Activated CD8-positive, alpha-beta T cell treated with anti-CD3 and anti-CD28 coated beads for 36 hours (primary cell): ENCODE results near the gene DZIP3. TPM values are rescaled to one million over a fixed set of nuclear protein-coding genes. Genes with fewer than 3 reads are reported as not detected.
"Not testable (repeated sequence)": the region's sequence is repeated elsewhere in the genome, so short reads cannot be mapped to it uniquely, and the experiment has no call there.

Source experiments
- ATAC-seq: fragments of 200-7000 bp; cut with Tn5 transposase; one replicate; pipeline ENCODE4 v1.10.0; 2021; ENCODE audit warnings: mild to moderate bottlenecking, moderate library complexity
- CTCF ChIA-PET: fragments of 350-600 bp; sonication (Branson Sonifier 250); formaldehyde crosslinking; loops from one replicate; lab custom pipeline; 2021; ENCODE audit warnings: antibody characterized with exemption; lab: Charles Lee
- POLR2A ChIA-PET: fragments of 350-600 bp; sonication (Branson Sonifier 250); formaldehyde crosslinking; loops from one replicate; lab custom pipeline; 2021; ENCODE audit warnings: antibody characterized with exemption; lab: Charles Lee
- DNase-seq: peaks from one replicate; pipeline ENCODE4 v3.0.0-alpha.2; 2020
- H3K27ac Mint-ChIP-seq: one replicate; pipeline ENCODE4 v1.8.0; 2021; ENCODE audit warnings: mild to moderate bottlenecking, mixed read lengths
- H3K27me3 Mint-ChIP-seq: one replicate; pipeline ENCODE4 v1.8.0; 2021; ENCODE audit warnings: mixed read lengths
- H3K36me3 Mint-ChIP-seq: one replicate; pipeline ENCODE4 v1.8.0; 2021; ENCODE audit warnings: low read depth, mixed read lengths
- H3K4me1 Mint-ChIP-seq: one replicate; pipeline ENCODE4 v1.8.0; 2021; ENCODE audit warnings: low read depth, mixed read lengths
- H3K4me3 Mint-ChIP-seq: one replicate; pipeline ENCODE4 v1.8.0; 2021; ENCODE audit warnings: mild to moderate bottlenecking, moderate library complexity, mixed read lengths
- H3K9me3 Mint-ChIP-seq: one replicate; pipeline ENCODE4 v1.8.0; 2021; ENCODE audit warnings: mixed read lengths
- CTCF ChIP-seq: fragments of 200-600 bp; IDR thresholded peaks from one replicate; pipeline ENCODE4 v1.8.0; 2022; ENCODE audit warnings: antibody characterized with exemption, mild to moderate bottlenecking
- intact Hi-C: fragments of 100-400 bp; cut with micrococcal nuclease; formaldehyde crosslinking; loops from one replicate; pipeline ENCODE4 v1.10.0; 2022
- total RNA-seq, 2 experiments: library from RNA; stranded (reverse); gene quantifications; one replicate each; pipeline ENCODE4 v1.2.3, GENCODE V29; 2021

The DZIP3 gene
- total RNA-seq, 2 experiments from 2014 or later, result 18.5 to 21.8 TPM

GRCh38 chr3:108620250-108620649 lies 30.7 kb downstream of the DZIP3 start:
- no peak for TF ChIP-seq CTCF
- no peaks in the 10 kb centered on the region for H3K27me3 Mint-ChIP-seq
- H3K4me3 Mint-ChIP-seq, result no peak overlapping the region
- CTCF ChIA-PET, result no interaction called here
- H3K9me3 Mint-ChIP-seq, result no peaks in the 10 kb centered on the region
- intact Hi-C loops, result no loop called here
- ATAC-seq (no peak), DNase-seq (no peak)
- H3K36me3 Mint-ChIP-seq, result peaks cover 16% of the 10 kb centered on the region
- no peaks in the 10 kb centered on the region for H3K4me1 Mint-ChIP-seq
- H3K27ac Mint-ChIP-seq, result no peak overlapping the region
- POLR2A ChIA-PET, result no interaction called here

- POLR2A ChIA-PET, result no interaction called here
- no peaks in the 10 kb centered on the region for H3K27me3 Mint-ChIP-seq
- H3K4me3 Mint-ChIP-seq, result no peak overlapping the region
- no peak for TF ChIP-seq CTCF
- H3K9me3 Mint-ChIP-seq, result no peaks in the 10 kb centered on the region
- intact Hi-C loops, result no loop called here
- no peaks in the 10 kb centered on the region for H3K4me1 Mint-ChIP-seq
- H3K27ac Mint-ChIP-seq, result no peak overlapping the region
- DNase-seq (no peak), ATAC-seq (no peak)
- CTCF ChIA-PET, result no interaction called here
- H3K36me3 Mint-ChIP-seq, result peaks cover 22% of the 10 kb centered on the region
These were observed 34.0 kb downstream of the DZIP3 start for GRCh38 chr3:108623504-108623903.

- CTCF ChIA-PET, result interaction anchor here (1.5 kb wide), 1 partner anchor 31 kb away, joined by 3 read pairs; no protein-coding TSS in a partner anchor
- Mint-ChIP-seq H3K27ac (no peak overlapping the region), H3K4me3 (no peak overlapping the region), H3K36me3 (peaks cover 9% of the 10 kb centered on the region), H3K4me1 (no peaks in the 10 kb centered on the region), H3K9me3 (no peaks in the 10 kb centered on the region), H3K27me3 (no peaks in the 10 kb centered on the region)
- POLR2A ChIA-PET, result interaction anchor here (1.0 kb wide), 1 partner anchor 40 kb away, joined by 3 read pairs; no protein-coding TSS in a partner anchor
- intact Hi-C loops, result no loop called here
- no peak for TF ChIP-seq CTCF
- ATAC-seq (no peak), DNase-seq (no peak)
These were observed 40.5 kb downstream of the DZIP3 start for GRCh38 chr3:108629974-108630373.

- Mint-ChIP-seq H3K4me3 (no peak overlapping the region), H3K9me3 (no peaks in the 10 kb centered on the region), H3K27me3 (no peaks in the 10 kb centered on the region), H3K4me1 (no peaks in the 10 kb centered on the region), H3K27ac (no peak overlapping the region), H3K36me3 (peaks cover 17% of the 10 kb centered on the region)
- intact Hi-C loops, result no loop called here
- ChIA-PET CTCF (interaction anchor here (2.5 kb wide), 1 partner anchor 273 kb away, joined by 7 read pairs; no protein-coding TSS in a partner anchor), POLR2A (interaction anchor here (0.7 kb wide), 1 partner anchor 165 kb away, joined by 3 read pairs; no protein-coding TSS in a partner anchor)
- DNase-seq (no peak), ATAC-seq (no peak)
- no peak for TF ChIP-seq CTCF
These were observed 53.0 kb downstream of the DZIP3 start for GRCh38 chr3:108642526-108642925.

- CTCF ChIA-PET, result interaction anchor here (0.7 kb wide), 1 partner anchor 17 kb away, joined by 3 read pairs; no protein-coding TSS in a partner anchor
- ATAC-seq, result no peak
- Mint-ChIP-seq H3K36me3 (peaks cover 7% of the 10 kb centered on the region), H3K27ac (no peak overlapping the region), H3K4me1 (no peaks in the 10 kb centered on the region), H3K4me3 (no peak overlapping the region), H3K27me3 (no peaks in the 10 kb centered on the region), H3K9me3 (no peaks in the 10 kb centered on the region)
- no peak for DNase-seq
- TF ChIP-seq CTCF, result no peak
- POLR2A ChIA-PET, result no interaction called here
- intact Hi-C loops, result no loop called here
These were observed 55.8 kb downstream of the DZIP3 start for GRCh38 chr3:108645364-108645763.

- H3K4me1 Mint-ChIP-seq, H3K9me3 Mint-ChIP-seq, H3K4me3 Mint-ChIP-seq, H3K27ac Mint-ChIP-seq, DNase-seq, POLR2A ChIA-PET, intact Hi-C loops, H3K27me3 Mint-ChIP-seq, ATAC-seq: not testable (repeated sequence)
- peaks cover 12% of the 10 kb centered on the region for H3K36me3 Mint-ChIP-seq
- CTCF ChIA-PET, result interaction anchor here (2.9 kb wide), 1 partner anchor 260 kb away, joined by 11 read pairs; no protein-coding TSS in a partner anchor
These were observed 66.1 kb downstream of the DZIP3 start for GRCh38 chr3:108655664-108656063.
